C4-2B (cell line): ENCODE results near the gene KIF1A.

Experiments used
- H3K27ac ChIP-seq: fragments of 450-650 bp; 2 replicates; pipeline ENCODE4 v1.5.1; 2017
- CTCF ChIP-seq: fragments of 450-650 bp; conservative IDR thresholded peaks from 2 replicates; pipeline ENCODE4 v1.5.1; 2017; ENCODE audit warnings: mild to moderate bottlenecking
- ZFX ChIP-seq: fragments of 450-650 bp; IDR thresholded peaks from 2 replicates; pipeline ENCODE4 v1.6.1; 2017

Gene KIF1A

GRCh38 chr2:240769096-240769495 is 50.9 kb downstream of the KIF1A start:
- no peak overlapping the region for H3K27ac ChIP-seq
- TF ChIP-seq CTCF (no peak), ZFX (no peak)

- TF ChIP-seq ZFX = no peak
- no peak for TF ChIP-seq CTCF
Measured at GRCh38 chr2:240768216-240768615, 51.8 kb downstream of the KIF1A start.

GRCh38 chr2:240767341-240767740 is 52.7 kb downstream of the KIF1A start:
- TF ChIP-seq CTCF (no peak), ZFX (no peak)

More at GRCh38 chr2:240768216-240768615, 51.8 kb downstream of the KIF1A start:
- no peak overlapping the region for H3K27ac ChIP-seq

GRCh38 chr2:240766072-240766471 is 53.9 kb downstream of the KIF1A start:
- H3K27ac ChIP-seq = no peak overlapping the region
- TF ChIP-seq CTCF (no peak), ZFX (no peak)

More at GRCh38 chr2:240767341-240767740, 52.7 kb downstream of the KIF1A start:
- H3K27ac ChIP-seq = no peak overlapping the region

GRCh38 chr2:240765007-240765406 is 55.0 kb downstream of the KIF1A start:
- TF ChIP-seq ZFX = no peak
- no peak for TF ChIP-seq CTCF
- no peak overlapping the region for H3K27ac ChIP-seq

- TF ChIP-seq CTCF (no peak), ZFX (no peak)
- H3K27ac ChIP-seq = no peak overlapping the region
Measured at GRCh38 chr2:240764605-240765004, 55.4 kb downstream of the KIF1A start.

GRCh38 chr2:240762971-240763370 is 57.0 kb downstream of the KIF1A start:
- no peak overlapping the region for H3K27ac ChIP-seq
- TF ChIP-seq ZFX = no peak
- TF ChIP-seq CTCF = no peak
